Measurements from ENCODE around the gene AIRE.
"Not testable (repeated sequence)": the region's sequence is repeated elsewhere in the genome, so short reads cannot be mapped to it uniquely, and the experiment has no call there.

The AIRE gene

DNA sequence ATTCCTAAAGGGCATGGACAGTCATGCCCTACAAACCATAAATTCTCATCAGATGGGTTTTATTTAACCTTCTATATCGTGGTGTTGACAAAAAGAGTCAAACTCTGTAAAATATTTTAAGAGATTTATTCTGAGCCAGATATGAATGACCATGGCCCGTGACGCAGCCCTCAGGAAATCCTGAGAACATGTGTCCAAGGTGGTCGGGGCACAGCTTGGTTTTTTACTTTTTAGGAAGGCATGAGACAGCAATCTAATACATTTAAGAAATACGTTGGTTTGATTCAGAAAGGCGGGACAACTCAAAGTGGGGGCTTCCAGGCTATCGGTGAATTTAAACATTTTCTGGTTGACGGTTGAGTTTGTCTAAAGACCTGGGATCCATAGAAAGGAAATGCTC, 57.3 kb downstream of the AIRE start:
- DNase-seq, result not testable (repeated sequence)

DNA sequence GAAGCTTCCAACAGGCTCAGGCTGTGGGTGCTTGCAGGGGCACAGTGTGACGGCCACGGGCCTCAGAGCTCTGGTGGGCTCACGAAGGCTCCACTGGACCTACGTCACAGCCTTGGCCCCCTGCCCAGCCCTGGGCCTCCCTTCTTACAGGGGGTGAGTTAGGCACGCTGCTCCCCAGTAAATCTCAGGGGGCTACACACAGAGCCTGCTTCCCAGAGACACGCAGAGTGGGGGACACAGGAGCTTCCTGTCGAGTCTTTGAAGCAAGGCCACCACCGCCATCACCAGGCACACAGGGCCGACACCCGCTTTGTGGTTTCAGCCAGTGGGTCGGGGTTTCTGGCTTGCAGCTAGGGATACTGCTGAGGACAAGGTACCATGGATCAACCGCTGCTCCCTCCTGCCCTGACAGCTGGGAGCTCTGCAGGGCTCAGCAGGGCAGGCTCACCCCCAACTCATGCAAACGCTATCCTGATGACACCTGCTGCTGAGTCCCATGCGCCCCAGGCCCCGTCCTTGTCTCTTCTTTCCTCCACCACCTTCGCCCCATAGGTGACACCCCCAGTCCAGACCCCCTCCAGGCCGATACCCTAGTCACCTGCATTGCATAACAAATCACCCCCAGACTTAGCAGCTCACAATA, 59.0 kb downstream of the AIRE start:
- no peak for DNase-seq

DNA sequence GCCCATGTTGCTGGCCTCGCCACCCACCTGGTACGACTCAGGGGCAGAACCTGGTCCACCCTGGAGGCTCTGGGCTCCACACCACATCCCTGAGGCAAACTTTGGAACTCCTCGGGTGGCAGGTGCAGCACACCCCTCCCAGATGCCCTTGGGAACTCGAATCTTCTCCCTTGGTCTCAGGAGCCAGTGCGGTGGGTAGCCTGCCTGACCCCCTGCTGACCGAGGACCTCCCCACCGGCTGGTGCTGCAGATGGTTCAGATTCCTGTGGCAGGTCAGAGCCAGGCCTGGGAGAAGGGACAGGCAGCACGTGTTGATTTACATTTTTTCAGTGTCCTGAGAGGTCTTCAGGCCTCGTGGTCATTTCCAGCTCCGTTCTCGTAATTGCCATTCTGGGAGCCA, 59.8 kb downstream of the AIRE start:
- DNase-seq, result no peak

DNA sequence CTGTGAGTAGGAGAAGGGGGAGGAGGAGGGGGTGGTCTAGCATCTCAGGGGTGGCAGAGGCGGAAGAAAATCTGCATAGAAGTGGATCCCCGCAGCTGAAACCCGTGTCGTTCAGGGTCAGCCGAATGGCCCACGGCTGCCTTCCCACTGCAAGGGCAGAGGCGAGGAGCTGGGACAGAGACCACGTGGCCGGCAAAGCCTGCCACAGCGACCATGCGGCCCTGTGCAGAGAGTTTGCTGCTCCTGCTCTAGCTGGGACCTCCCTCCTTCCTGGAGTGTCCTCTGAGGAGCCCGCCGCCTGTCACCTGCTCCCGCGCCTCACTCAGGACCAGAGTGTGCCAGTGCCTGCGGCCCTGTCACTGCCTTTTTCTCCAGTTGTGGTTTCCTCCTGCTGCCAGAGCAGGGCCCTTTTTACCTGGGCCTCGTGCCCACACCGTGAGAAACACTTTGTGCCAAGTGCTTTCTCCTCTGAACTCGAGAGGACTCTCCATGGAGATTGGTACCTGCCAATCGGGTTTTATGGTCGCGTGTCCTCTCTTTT, 62.3 kb downstream of the AIRE start:
- DNase-seq, result no peak
